Middle frontal gyrus (tissue), 1 donor: ENCODE data around the gene AAK1.
"Not testable (repeated sequence)": the region's sequence is repeated elsewhere in the genome, so short reads cannot be mapped to it uniquely, and the experiment has no call there.

ENCODE experiments used
- DNase-seq: peaks from one replicate; pipeline ENCODE4 v3.0.0-alpha.2; 2015; ENCODE audit warnings: low spot score; ENCODE audit errors: extremely low spot score

The AAK1 gene

GRCh38 chr2:69625078-69625795, 18.3 kb downstream of the AAK1 start:
- DNase-seq = no peak

GRCh38 chr2:69624611-69625010, 18.9 kb downstream of the AAK1 start:
- DNase-seq = no peak

GRCh38 chr2:69624131-69624530, 19.4 kb downstream of the AAK1 start:
- DNase-seq = no peak

- no peak for DNase-seq
These were observed 20.3 kb downstream of the AAK1 start for GRCh38 chr2:69623236-69623635.

- DNase-seq = not testable (repeated sequence)
These were observed 20.7 kb downstream of the AAK1 start for GRCh38 chr2:69622805-69623204.

GRCh38 chr2:69622017-69622540, 21.5 kb downstream of the AAK1 start:
- DNase-seq = not testable (repeated sequence)

- DNase-seq = no peak
These were observed 22.1 kb downstream of the AAK1 start for GRCh38 chr2:69621440-69621839.

- no peak for DNase-seq
These were observed 22.7 kb downstream of the AAK1 start for GRCh38 chr2:69620870-69621269.

- no peak for DNase-seq
These were observed 23.8 kb downstream of the AAK1 start for GRCh38 chr2:69619725-69620124.

GRCh38 chr2:69618362-69618761, 25.2 kb downstream of the AAK1 start:
- DNase-seq = no peak

- DNase-seq = no peak
These were observed 25.8 kb downstream of the AAK1 start for GRCh38 chr2:69617744-69618143.

- no peak for DNase-seq
These were observed 26.8 kb downstream of the AAK1 start for GRCh38 chr2:69616755-69617154.

- no peak for DNase-seq
These were observed 27.6 kb downstream of the AAK1 start for GRCh38 chr2:69615969-69616368.

- DNase-seq = no peak
These were observed 28.4 kb downstream of the AAK1 start for GRCh38 chr2:69615078-69615625.

- DNase-seq = no peak
These were observed 30.8 kb downstream of the AAK1 start for GRCh38 chr2:69612707-69613106.

GRCh38 chr2:69612200-69612599, 31.3 kb downstream of the AAK1 start:
- no peak for DNase-seq

GRCh38 chr2:69608109-69608508, 35.4 kb downstream of the AAK1 start:
- no peak for DNase-seq

- DNase-seq = not testable (repeated sequence)
These were observed 36.8 kb downstream of the AAK1 start for GRCh38 chr2:69606771-69607170.

- no peak for DNase-seq
These were observed 38.3 kb downstream of the AAK1 start for GRCh38 chr2:69605284-69605683.

GRCh38 chr2:69604836-69605235, 38.7 kb downstream of the AAK1 start:
- DNase-seq = no peak

- no peak for DNase-seq
These were observed 39.4 kb downstream of the AAK1 start for GRCh38 chr2:69604026-69604678.

GRCh38 chr2:69603146-69603743, 40.3 kb downstream of the AAK1 start:
- no peak for DNase-seq
